OCI-LY1 (cell line): Measurements from ENCODE around the gene VAV2.

Experiments
- EZH2 ChIP-seq: fragments of 200-600 bp; sonication (generic), shearing (Covaris generic); IDR thresholded peaks from 2 replicates; pipeline ENCODE4 v1.8.0; 2017; ENCODE audit warnings: borderline replicate concordance, mixed run types, mild to moderate bottlenecking, antibody characterized with exemption, low read length, moderate library complexity, mixed read lengths
- TF ChIP-seq, protein P1 (sequence below): fragments of 200-600 bp; sonication (generic), shearing (Covaris generic); IDR thresholded peaks from 2 replicates; pipeline ENCODE4 v1.5.1; 2017; ENCODE audit warnings: mild to moderate bottlenecking, antibody characterized with exemption, low read length, moderate library complexity, mixed read lengths

DNA sequence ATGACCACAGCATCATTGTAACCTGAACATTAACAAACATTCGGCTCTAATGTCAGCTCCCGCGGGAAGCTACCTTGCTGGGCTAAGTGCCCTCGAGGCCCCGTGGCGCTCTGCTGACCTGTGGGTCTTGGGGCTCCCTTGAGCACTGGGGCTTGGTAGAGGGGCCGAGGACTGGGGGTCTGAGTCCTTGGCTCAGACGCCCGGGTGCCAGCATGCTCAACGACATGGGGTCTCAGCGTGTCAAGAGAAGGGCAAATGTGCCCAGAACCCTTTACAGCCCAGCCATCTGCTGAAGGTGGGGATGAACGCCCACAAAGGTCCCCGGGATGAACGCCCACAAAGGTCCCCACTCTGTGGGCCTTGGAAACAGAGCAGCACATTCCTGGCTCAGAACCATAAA, 214.3 kb downstream of the VAV2 start:
- TF ChIP-seq, protein P1, sequence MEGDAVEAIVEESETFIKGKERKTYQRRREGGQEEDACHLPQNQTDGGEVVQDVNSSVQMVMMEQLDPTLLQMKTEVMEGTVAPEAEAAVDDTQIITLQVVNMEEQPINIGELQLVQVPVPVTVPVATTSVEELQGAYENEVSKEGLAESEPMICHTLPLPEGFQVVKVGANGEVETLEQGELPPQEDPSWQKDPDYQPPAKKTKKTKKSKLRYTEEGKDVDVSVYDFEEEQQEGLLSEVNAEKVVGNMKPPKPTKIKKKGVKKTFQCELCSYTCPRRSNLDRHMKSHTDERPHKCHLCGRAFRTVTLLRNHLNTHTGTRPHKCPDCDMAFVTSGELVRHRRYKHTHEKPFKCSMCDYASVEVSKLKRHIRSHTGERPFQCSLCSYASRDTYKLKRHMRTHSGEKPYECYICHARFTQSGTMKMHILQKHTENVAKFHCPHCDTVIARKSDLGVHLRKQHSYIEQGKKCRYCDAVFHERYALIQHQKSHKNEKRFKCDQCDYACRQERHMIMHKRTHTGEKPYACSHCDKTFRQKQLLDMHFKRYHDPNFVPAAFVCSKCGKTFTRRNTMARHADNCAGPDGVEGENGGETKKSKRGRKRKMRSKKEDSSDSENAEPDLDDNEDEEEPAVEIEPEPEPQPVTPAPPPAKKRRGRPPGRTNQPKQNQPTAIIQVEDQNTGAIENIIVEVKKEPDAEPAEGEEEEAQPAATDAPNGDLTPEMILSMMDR: no peak
- no peak for TF ChIP-seq EZH2
